Stimulated activated CD4-positive, alpha-beta T cell treated with anti-CD3 and anti-CD28 coated beads, Interleukin-1b, Interleukin-23, amount 100 ng/mL, for 1 hour (primary cell): ENCODE measurements around the gene MAPK12.

Experiments used
- DNase-seq, 2 donors: peaks; one replicate each; pipeline ENCODE4 v3.0.0-alpha.2; 2020; ENCODE audit warnings: low read depth in 2 of 2

The MAPK12 gene

DNA sequence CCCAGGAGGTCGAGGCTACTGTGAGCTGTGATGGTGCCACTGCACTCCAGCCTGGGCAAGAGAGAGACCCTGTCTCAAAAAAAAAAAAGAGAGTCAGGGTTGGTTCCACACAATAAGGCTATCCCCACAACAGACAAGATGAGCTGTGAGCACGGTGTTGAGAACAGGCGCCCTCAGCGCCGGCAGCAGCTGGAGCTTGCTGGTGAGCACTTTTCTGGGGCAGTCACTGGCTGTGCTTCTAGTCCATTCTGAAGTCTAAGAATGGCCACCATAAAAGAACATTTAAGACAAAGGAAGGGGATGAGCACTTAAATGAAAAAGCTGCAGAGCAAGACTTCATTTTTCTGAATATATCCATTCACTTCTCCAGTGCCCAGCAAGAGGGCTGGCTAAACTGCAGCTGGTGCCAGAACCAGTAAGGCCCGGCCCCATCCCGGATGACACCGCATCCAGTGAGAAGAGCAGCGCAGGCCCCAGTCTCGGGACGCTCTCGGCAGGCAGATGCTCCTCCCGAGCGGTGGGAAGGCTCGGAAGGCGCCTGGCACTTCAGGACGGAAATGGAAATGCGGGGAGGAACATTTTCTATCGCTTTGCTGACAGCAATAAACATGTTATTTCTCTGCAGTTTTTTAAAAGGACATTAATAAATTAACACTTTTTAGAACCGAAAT is 28.9 kb downstream of the MAPK12 start:
- no peak for DNase-seq

- no peak for DNase-seq
Observed at GRCh38 chr22:50229370-50229769, 32.1 kb downstream of the MAPK12 start.

- no peak for DNase-seq
Observed at GRCh38 chr22:50228366-50228765, 33.1 kb downstream of the MAPK12 start.

GRCh38 chr22:50227579-50228215 is 33.8 kb downstream of the MAPK12 start:
- DNase-seq = no peak

DNA sequence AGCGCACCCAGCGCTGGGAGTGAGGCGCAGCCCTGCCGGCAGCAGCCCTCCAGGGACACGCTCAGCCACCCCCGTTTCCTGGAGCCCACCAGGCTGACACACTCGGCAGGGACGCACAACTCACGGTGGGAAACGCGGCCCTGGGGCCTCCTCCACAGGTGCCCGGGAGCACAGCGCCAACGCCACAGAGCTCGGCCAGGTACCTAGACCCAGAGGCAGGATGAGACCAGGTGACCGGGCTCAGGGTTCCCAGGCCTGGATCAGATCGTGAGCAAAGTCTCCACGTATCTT is 34.7 kb downstream of the MAPK12 start:
- DNase-seq = no peak

DNA sequence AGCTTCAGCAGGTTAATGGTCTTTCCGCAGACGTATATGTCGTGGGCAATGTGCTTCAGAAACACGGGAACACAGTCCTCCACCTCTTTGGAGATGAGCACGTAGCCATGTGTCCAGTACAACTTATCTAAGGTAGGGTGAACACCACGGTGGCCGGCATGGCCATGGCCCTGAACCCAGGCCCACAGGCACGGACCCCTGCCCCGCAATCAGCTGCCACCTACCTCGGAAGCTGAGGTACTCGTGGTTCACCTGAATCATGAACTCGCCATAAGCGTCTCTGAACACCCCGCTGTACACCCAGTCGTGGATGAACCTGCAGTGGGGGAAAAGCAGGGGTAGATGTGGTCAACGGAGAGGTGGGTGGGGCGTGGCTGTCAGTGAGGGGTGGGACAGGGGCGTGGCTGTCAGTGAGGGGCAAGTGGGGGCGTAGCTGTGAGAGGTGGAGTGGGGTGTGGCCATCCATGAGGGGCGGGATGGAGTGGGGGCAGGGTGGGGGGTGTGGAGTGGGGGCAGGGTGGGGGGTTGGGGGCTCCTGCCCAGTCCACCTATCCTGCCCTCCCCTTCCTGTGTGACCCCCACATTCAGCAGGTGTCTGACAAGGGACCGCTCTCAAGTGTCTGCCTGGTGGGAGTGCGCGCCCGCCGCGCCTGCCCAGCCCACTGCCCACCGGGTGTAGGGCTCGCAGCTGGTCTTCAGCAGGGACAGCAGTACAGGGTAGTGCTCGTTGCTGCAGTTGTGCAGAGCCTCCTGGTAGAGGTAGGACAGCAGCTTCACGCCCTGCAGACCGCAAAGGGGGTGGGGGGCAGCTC is 35.2 kb downstream of the MAPK12 start:
- no peak for DNase-seq

- DNase-seq = no peak
Observed at GRCh38 chr22:50225200-50225969, 36.1 kb downstream of the MAPK12 start.

DNA sequence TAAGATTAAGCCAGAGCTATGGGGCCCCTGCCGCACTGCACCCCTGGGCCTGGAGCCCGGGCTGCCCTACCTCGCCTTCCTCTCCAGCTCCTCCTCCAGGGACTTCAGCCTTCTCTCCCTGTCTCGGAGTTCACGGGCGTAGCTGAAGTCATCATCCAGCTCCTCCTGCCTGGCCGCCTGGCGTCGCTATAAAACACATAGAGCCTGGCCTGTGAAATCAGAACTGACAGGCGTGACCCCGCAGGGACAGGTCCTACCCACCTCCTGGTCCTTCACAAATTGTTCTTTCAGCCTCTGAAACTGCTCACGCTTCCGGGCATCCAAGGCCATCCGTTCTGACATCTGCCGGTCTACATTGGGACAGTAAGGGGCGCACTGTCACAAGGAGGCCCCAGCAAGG is 37.4 kb downstream of the MAPK12 start:
- no peak for DNase-seq

- no peak for DNase-seq
Observed at GRCh38 chr22:50222508-50222907, 39.0 kb downstream of the MAPK12 start.

GRCh38 chr22:50221410-50222300 is 39.8 kb downstream of the MAPK12 start:
- DNase-seq = no peak

DNA sequence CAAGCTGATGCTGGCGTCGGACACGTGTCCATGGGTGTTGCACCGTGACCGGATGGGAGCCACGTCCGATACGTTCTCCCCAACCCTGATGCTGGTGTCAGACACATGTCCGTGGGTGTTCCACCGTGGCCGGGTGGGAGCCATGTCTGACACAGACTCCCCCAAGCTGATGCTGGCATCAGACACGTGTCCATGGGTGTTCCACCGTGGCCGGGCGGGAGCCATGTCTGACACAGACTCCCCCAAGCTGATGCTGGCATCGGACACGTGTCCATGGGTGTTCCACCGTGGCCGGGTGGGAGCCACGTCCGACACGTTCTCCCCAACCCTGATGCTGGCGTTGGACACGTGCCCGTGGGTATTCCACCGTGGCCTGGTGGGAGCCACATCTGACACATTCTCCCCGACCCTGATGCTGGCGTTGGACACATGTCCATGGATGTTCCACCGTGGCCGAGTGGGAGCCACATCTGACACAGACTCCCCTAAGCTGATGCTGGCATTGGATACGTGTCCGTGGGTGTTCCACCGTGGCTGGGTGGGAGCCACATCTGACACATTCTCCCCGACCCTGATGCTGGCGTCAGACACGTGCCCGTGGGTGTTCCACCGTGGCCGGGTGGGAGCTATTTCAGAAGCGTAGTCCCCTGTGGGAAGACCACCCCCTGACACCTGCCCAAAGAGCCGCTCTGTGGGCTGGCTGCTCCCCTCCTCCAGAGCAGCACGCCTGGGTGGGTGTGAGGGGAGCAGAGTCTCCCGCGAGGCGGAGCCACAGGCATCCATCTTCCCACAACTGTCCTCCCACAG is 40.7 kb downstream of the MAPK12 start:
- no peak for DNase-seq

GRCh38 chr22:50219800-50220602 is 41.5 kb downstream of the MAPK12 start:
- DNase-seq = no peak

DNA sequence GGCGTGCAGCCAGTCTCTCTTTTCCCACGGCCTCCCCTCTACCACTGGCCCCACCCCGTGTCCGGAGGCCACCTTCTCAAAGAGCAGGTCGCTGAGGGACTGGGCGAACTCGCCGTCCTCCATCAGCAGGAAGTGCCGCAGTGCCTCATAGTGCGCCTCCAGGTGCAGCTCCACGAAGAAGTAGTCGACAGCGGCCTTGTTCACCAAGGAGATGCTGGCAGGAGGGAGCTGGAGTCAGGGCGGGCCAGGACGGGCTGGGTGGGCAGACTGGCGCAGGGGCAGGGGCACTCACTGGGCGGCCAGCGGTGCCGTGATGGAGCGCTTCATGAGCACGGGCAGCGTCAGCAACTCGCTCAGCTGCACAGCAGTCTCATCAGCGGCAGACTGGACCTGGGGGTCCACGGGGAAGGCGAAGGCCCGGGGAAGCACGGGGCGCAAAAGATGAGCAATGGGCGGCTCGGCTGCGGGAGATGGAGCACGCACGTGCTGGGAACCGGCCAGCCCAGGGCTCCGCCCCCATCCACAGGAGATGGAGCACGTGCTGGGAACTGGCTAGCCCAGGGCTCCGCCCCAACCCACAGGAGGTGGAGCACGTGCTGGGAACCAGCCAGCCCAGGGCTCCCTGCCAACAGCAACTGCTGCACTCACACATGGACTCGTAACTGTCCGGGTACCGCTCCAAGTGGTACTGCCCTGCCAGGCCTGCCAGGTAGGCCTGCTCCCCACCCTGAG is 42.3 kb downstream of the MAPK12 start:
- DNase-seq = no peak

DNA sequence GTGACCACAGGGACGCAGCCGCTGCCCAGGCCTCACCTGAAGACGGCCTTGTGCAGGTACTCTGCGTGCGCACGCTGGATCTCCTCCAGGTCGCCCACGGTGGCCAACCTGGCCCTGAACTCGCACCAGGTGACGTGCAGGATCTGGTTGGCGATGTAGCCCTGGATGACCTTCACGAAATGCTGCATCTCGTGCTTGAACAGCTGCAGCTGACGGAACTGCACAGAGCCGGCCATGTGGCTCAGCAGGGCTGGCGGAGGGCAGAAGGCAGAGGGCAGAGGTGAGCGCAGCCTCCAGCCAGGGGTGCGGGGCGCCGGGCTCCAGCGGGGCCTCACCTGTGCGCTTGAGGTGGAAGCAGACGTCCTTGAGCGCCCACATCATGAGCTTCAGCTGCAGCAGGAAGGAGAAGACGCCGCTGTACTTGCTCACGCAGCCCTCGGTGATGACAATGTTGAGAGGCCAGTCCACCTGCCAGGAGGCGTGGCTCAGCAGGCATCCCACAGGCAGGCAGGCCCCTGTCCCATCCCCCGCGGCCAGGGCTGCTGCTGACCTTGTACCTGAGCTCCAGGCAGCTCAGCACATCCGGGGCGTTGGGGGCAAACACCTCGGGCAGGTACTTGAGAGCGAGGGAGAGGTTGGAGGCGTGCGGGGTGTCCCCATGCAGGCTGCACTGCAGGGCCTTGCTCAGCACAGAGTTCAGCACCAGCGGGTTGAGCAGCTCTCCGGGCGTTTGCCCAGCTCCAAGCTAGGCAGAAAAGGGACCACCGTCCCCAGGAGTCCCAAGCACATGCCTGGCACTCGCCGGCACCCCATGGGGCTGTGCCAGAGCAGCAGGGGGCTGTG is 43.1 kb downstream of the MAPK12 start:
- DNase-seq = no peak

GRCh38 chr22:50217543-50218152 is 43.8 kb downstream of the MAPK12 start:
- no peak for DNase-seq

GRCh38 chr22:50216684-50217520 is 44.6 kb downstream of the MAPK12 start:
- no peak for DNase-seq
